ENCODE data around the gene SLIRP.
A peak's percentile ranks its signal among the peaks of the same experiment; 100 is the strongest.
"Not testable (repeated sequence)": the region's sequence is repeated elsewhere in the genome, so short reads cannot be mapped to it uniquely, and the experiment has no call there.

Gene SLIRP

GRCh38 chr14:77746064-77746702, 38.3 kb downstream of the SLIRP start:
- no peak for DNase-seq

DNA sequence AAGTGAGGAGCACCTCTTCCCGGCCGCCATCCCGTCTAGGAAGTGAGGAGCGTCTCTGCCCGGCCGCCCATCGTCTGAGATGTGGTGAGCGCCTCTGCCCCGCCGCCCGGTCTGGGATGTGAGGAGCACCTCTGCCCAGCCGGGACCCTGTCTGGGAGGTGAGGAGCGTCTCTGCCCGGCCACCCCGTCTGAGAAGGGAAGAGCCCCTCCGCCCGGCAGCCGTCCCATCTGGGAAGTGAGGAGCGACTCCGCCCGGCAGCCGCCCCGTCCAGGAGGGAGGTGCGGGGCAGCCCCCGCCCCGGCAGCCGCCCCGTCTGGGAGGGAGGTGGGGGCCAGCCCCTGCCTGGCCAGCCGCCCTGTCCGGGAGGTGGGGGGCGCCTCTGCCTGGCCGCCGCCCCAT, 39.5 kb downstream of the SLIRP start:
- not testable (repeated sequence) for DNase-seq

DNA sequence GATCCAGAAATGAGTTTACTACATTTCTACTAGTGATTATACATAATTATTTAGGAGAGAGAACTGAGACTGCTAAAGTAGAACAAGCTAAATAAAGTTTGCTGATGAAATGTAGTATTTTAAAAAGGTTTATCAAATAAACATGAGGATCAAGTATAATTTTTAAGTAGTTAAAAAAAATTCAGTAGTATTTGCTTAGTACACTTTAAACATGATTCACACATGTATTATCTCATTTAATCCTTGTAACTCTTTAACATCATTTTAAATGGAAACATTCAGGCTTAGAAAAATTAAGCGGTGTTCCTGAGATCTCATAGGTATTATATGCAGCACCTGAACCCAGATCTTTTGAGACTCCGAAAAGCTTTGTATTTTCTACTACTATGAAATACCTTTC, 44.4 kb downstream of the SLIRP start:
- no peak for DNase-seq

- DNase-seq, result no peak
Observed at GRCh38 chr14:77752799-77753516, 45.1 kb downstream of the SLIRP start.

DNA sequence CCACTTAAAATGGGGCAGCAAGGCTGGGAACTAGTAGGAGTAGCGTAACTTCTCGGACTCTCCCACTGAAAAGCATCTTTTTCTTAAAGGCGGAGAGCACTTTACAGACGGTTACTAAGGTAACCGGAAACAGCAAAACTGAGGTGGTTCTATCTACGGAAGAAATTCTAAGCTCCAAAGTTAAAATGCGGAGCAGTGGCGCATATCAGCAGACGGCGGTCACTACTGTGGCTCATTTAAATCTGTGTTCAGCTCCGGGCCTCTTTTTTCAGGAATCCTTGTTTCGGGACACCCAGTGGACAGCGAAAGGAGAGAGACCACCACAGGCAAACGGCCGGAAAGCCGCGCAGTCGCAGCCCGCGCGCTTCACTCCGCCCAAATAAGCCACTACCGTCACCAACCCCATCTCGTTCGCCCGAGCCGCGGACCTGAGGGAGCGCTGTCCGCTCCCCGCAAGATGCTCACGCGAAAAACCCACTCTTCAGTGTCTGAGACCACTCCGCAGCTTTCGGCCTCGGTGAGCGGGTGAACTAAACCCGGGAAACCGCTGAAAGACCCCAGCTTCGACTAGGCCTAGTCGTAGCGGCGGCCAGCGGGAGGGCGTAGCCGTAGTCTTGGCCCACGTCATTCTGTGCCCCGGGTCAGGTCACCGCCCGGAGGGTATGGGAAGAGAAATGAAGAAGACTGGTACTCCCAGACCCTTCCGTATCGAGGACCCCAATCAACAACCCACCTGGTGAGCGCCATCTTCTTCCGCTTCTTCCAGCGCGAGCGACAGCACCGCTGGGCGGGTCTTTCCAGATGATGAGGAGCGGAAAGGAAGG, 52.7 kb downstream of the SLIRP start, which contains the start of gene SNW1:
Gene SNW1, minus strand, starts transcription at position 776 of the 824 bp plus-strand sequence. Its CDS starts 29 bp downstream, at position 747.
- DNase-seq, result no peak

DNA sequence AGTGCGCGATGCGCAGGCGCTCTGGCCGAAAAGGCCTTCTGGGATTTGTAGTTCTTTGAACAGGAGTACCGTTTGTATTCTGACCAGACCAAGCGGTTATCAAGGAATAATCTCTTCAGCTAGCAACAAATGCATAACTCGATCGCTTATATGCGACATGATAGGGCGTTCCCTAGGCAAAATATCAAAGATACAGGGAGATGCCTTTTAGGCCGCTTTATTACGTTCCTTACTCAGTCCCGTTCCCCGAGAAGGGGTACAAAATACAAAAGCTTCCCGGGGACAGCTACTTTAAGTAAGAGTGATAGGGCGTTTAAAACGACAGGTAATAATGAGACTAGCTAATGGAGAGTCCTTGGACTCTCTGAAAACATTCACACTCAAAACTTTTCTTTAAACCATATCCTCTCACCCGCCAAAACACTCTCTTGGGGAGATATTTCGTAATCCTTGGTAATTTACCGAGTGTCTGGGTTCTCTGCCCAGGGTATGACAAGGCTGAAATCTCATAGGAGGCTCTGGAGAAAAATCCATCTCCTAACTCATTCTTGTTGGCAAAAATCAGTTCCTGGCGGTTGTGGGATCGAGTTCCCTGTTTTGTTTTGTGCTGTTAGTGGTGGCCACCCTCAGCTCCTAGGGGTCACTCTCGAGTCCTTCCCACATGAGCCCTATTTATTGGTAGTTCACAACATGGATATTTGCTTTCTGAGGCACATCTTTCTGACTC, 53.5 kb downstream of the SLIRP start:
- peak; percentile 55 for DNase-seq

DNA sequence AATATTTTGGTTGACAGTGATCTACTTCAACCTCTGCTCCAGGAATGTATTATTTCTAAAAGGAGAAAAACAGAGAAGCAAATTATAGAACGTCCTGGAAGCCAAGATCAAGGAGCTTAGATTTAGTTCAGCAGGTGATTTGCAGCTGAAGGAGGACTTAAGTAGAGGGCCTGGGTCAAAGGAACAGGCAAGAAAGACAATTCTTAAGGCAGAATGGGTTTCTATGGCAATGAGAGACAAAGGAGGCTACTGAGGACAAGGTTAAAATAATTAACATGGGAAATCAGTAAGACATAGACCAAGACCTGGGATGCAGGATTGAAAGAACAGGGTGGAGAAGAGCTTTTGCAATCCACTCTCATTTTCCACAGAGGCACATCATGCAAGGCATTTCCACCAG, 55.4 kb downstream of the SLIRP start:
- no peak for DNase-seq

- no peak for DNase-seq
Observed at GRCh38 chr14:77763978-77764377, 56.1 kb downstream of the SLIRP start.

Measured in GOT3 (cell line).